H9 (cell line): ENCODE data around the gene ZSWIM5. TPM values are rescaled to one million over a fixed set of nuclear protein-coding genes. Genes with fewer than 3 reads are reported as not detected.

Experiments used
- DNase-seq: peaks from one replicate; pipeline ENCODE4 v3.0.0-alpha.2; 2017
- H2AFZ ChIP-seq: one replicate; pipeline ENCODE4 v1.6.1; 2013; ENCODE audit warnings: mild to moderate bottlenecking, low read length, control low read depth, moderate library complexity
- H2AK5ac ChIP-seq: 2 replicates; pipeline ENCODE4 v1.6.1; 2013; ENCODE audit warnings: low read length, control low read depth, mixed read lengths; ENCODE audit not compliant: insufficient read length
- H2BK120ac ChIP-seq: one replicate; pipeline ENCODE4 v1.6.1; 2013; ENCODE audit warnings: low read depth, mild to moderate bottlenecking, low read length, control low read depth, inconsistent platforms; ENCODE audit not compliant: poor library complexity, severe bottlenecking
- H2BK12ac ChIP-seq: 2 replicates; pipeline ENCODE4 v1.6.1; 2013; ENCODE audit warnings: low read length, control low read depth, mixed read lengths, low read depth; ENCODE audit not compliant: insufficient read length
- H2BK15ac ChIP-seq: 2 replicates; pipeline ENCODE4 v1.6.1; 2013; ENCODE audit warnings: low read depth, low read length, control low read depth
- H2BK20ac ChIP-seq: one replicate; pipeline ENCODE4 v1.6.1; 2013; ENCODE audit warnings: low read depth, mild to moderate bottlenecking, low read length, control low read depth, inconsistent platforms; ENCODE audit not compliant: poor library complexity, severe bottlenecking
- H2BK5ac ChIP-seq: 2 replicates; pipeline ENCODE4 v1.6.1; 2013; ENCODE audit warnings: low read length, control low read depth, mixed read lengths; ENCODE audit not compliant: insufficient read length
- H3K14ac ChIP-seq: 2 replicates; pipeline ENCODE4 v1.6.1; 2013; ENCODE audit warnings: low read length, control low read depth; ENCODE audit not compliant: insufficient read depth
- H3K18ac ChIP-seq: 2 replicates; pipeline ENCODE4 v1.6.1; 2013; ENCODE audit warnings: low read depth, mild to moderate bottlenecking, mixed read lengths, low read length, control low read depth; ENCODE audit not compliant: insufficient read length
- H3K23ac ChIP-seq: 2 replicates; pipeline ENCODE4 v1.6.1; 2013; ENCODE audit warnings: low read length, control low read depth, mixed read lengths, low read depth; ENCODE audit not compliant: insufficient read length
- H3K23me2 ChIP-seq: 2 replicates; pipeline ENCODE4 v1.6.1; 2013; ENCODE audit warnings: low read depth, mild to moderate bottlenecking, mixed read lengths, low read length, control low read depth; ENCODE audit not compliant: insufficient read length, poor library complexity, severe bottlenecking
- H3K27ac ChIP-seq: 2 replicates; pipeline ENCODE4 v1.5.1; 2013; ENCODE audit warnings: low read length, control low read depth, mixed read lengths, low read depth; ENCODE audit not compliant: insufficient read length
- H3K27me3 ChIP-seq: 2 replicates; pipeline ENCODE4 v1.6.1; 2013; ENCODE audit warnings: low read length, control low read depth, inconsistent platforms; ENCODE audit not compliant: insufficient read depth
- H3K4ac ChIP-seq: 2 replicates; pipeline ENCODE4 v1.6.1; 2013; ENCODE audit warnings: low read depth, mild to moderate bottlenecking, control low read depth, inconsistent platforms, low read length, moderate library complexity
- H3K4me1 ChIP-seq: 2 replicates; pipeline ENCODE4 v1.6.1; 2013; ENCODE audit warnings: low read length, control low read depth, inconsistent platforms; ENCODE audit not compliant: insufficient read depth
- H3K4me2 ChIP-seq: 2 replicates; pipeline ENCODE4 v1.6.1; 2013; ENCODE audit warnings: low read length, control low read depth, mixed read lengths; ENCODE audit not compliant: insufficient read length, insufficient read depth
- H3K56ac ChIP-seq: 2 replicates; pipeline ENCODE4 v1.6.1; 2013; ENCODE audit warnings: low read depth, mild to moderate bottlenecking, mixed read lengths, low read length, control low read depth; ENCODE audit not compliant: insufficient read length
- H3K79me1 ChIP-seq: 2 replicates; pipeline ENCODE4 v1.6.1; 2013; ENCODE audit warnings: low read depth, mild to moderate bottlenecking, moderate library complexity, low read length, control low read depth, inconsistent platforms; ENCODE audit not compliant: insufficient read depth, poor library complexity, severe bottlenecking
- H3K79me2 ChIP-seq: 2 replicates; pipeline ENCODE4 v1.6.1; 2013; ENCODE audit warnings: low read length, control low read depth, inconsistent platforms; ENCODE audit not compliant: insufficient read depth
- H3K9ac ChIP-seq: 2 replicates; pipeline ENCODE4 v1.6.1; 2013; ENCODE audit warnings: low read length, control low read depth, mixed read lengths; ENCODE audit not compliant: insufficient read length; ENCODE audit errors: extremely low read depth
- H3K9me3 ChIP-seq: one replicate; pipeline ENCODE4 v1.6.1; 2013; ENCODE audit warnings: low read depth, low read length, inconsistent platforms; ENCODE audit not compliant: control insufficient read depth
- H3T11ph ChIP-seq: one replicate; pipeline ENCODE4 v1.6.1; 2013; ENCODE audit warnings: mild to moderate bottlenecking, low read length, control low read depth, inconsistent platforms
- H4K20me1 ChIP-seq: one replicate; pipeline ENCODE4 v1.6.1; 2013; ENCODE audit not compliant: control insufficient read depth, insufficient read length, insufficient read depth
- H4K5ac ChIP-seq: 2 replicates; pipeline ENCODE4 v1.6.1; 2013; ENCODE audit warnings: low read depth, mild to moderate bottlenecking, mixed read lengths, low read length, control low read depth; ENCODE audit not compliant: insufficient read length
- H4K8ac ChIP-seq: replicated peaks from 2 replicates; pipeline ENCODE4 v1.6.1; 2013; ENCODE audit warnings: low read length, control low read depth, mixed read lengths, low read depth; ENCODE audit not compliant: insufficient read length
- H4K91ac ChIP-seq: 2 replicates; pipeline ENCODE4 v1.6.1; 2013; ENCODE audit warnings: low read depth, mild to moderate bottlenecking, moderate library complexity, mixed read lengths, low read length, control low read depth; ENCODE audit not compliant: insufficient read length
- H3K27ac Mint-ChIP-seq, 3 experiments: 2 replicates in 2 of 3; 3 replicates in 1 of 3; pipeline ENCODE4 v1.8.0; 2020 to 2021; ENCODE audit warnings: mixed read lengths in 3 of 3, mild to moderate bottlenecking in 1 of 3, moderate library complexity in 1 of 3
- H3K27me3 Mint-ChIP-seq: 2 replicates; pipeline ENCODE4 v1.8.0; 2021; ENCODE audit warnings: low read depth, mild to moderate bottlenecking, moderate library complexity, mixed read lengths
- H3K36me3 Mint-ChIP-seq, 3 experiments: 2 replicates in 2 of 3; 3 replicates in 1 of 3; pipeline ENCODE4 v1.8.0; 2020 to 2021; ENCODE audit warnings: low read depth in 3 of 3, mixed read lengths in 3 of 3; ENCODE audit not compliant: insufficient read depth in 1 of 3
- H3K4me1 Mint-ChIP-seq, 2 experiments: 2 replicates each; pipeline ENCODE4 v1.8.0; 2020; ENCODE audit warnings: mixed read lengths in 2 of 2
- H3K4me3 Mint-ChIP-seq, 2 experiments: 2 replicates in 1 of 2; 3 replicates in 1 of 2; pipeline ENCODE4 v1.8.0; 2020 to 2021; ENCODE audit warnings: mild to moderate bottlenecking in 2 of 2, mixed read lengths in 2 of 2, moderate library complexity in 1 of 2
- H3K9me3 Mint-ChIP-seq, 2 experiments: 2 replicates in 1 of 2; 3 replicates in 1 of 2; pipeline ENCODE4 v1.8.0; 2020; ENCODE audit warnings: mild to moderate bottlenecking in 2 of 2, mixed read lengths in 2 of 2, moderate library complexity in 1 of 2
- WGBS: extraction: QIAGEN DNeasy Blood & Tissue Kit; methylation state at CpG from one replicate; pipeline ENCODE4 v1.1.7; 2013; ENCODE audit warnings: missing lambda C conversion rate, low lambda C conversion rate, mixed read lengths; ENCODE audit not compliant: insufficient read length; ENCODE audit errors: extremely low coverage; 5-methylcytosine and 5-hydroxymethylcytosine counted together
- total RNA-seq: library from RNA; stranded (reverse); gene quantifications from 2 replicates; pipeline ENCODE4 v1.2.1, GENCODE V29; 2021
- TF ChIP-seq, protein P1 (sequence below): fragments of 200-600 bp; sonication (generic); conservative IDR thresholded peaks from 3 replicates; pipeline ENCODE4 v1.8.0; 2021; ENCODE audit warnings: antibody characterized with exemption, mild to moderate bottlenecking

ZSWIM5 gene
- total RNA-seq, 1 experiment from 2014 or later: 3.5 TPM

DNA sequence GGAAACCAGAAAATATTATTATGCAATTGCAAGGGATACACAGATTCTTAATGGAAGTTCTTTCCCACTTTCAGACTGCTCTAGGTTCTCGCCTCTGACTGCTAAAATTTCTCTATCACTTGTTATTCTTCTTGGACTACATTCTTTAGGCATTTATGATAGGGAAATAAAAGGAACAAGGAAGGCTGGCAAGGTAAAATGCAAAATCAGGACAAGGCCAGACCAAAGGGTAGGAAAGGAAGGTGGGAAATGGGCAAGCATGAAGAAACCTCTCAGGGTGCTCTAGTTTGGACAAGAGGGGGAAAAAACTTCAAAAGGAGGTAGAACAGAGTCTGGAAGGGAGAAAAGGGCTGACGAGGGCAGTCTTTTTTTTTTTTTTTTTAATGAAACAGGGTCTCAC is 168.2 kb downstream of the ZSWIM5 start:
- H3K56ac ChIP-seq: no peak overlapping the region
- H2AFZ ChIP-seq: no peak overlapping the region
- no peaks in the 10 kb centered on the region for H3K79me2 ChIP-seq
- peaks cover 2% of the 10 kb centered on the region; the same call in 1 of the 2 replicates for H3K4me1 ChIP-seq
- no CpG with 5 or more reads among the region's 2 CpGs for WGBS
- H2BK120ac ChIP-seq: no peak overlapping the region
- no peak overlapping the region for H3K27ac ChIP-seq
- H4K20me1 ChIP-seq: no peaks in the 10 kb centered on the region
- no peaks in the 10 kb centered on the region for H3K23me2 ChIP-seq
- no peaks in the 10 kb centered on the region for H3K36me3 Mint-ChIP-seq
- H3K4me1 Mint-ChIP-seq: peaks cover 6% of the 10 kb centered on the region in 2 experiments
- H2BK15ac ChIP-seq: no peak overlapping the region
- DNase-seq: no peak
- no peak overlapping the region for H4K5ac ChIP-seq
- H3K9me3 Mint-ChIP-seq: no peaks in the 10 kb centered on the region
- H2BK20ac ChIP-seq: no peak overlapping the region
- H4K91ac ChIP-seq: no peak overlapping the region
- no peak overlapping the region for H3K14ac ChIP-seq
- no peak overlapping the region for H3K27ac Mint-ChIP-seq
- H3K9ac ChIP-seq: no peak overlapping the region
- no peak overlapping the region for H2AK5ac ChIP-seq
- no peak overlapping the region for H2BK5ac ChIP-seq
- H3K23ac ChIP-seq: no peak overlapping the region
- no peak overlapping the region for H3K18ac ChIP-seq
- no peak overlapping the region for H3T11ph ChIP-seq
- no peaks in the 10 kb centered on the region for H3K27me3 Mint-ChIP-seq
- no peak overlapping the region for H3K4me3 Mint-ChIP-seq
- TF ChIP-seq, protein P1, sequence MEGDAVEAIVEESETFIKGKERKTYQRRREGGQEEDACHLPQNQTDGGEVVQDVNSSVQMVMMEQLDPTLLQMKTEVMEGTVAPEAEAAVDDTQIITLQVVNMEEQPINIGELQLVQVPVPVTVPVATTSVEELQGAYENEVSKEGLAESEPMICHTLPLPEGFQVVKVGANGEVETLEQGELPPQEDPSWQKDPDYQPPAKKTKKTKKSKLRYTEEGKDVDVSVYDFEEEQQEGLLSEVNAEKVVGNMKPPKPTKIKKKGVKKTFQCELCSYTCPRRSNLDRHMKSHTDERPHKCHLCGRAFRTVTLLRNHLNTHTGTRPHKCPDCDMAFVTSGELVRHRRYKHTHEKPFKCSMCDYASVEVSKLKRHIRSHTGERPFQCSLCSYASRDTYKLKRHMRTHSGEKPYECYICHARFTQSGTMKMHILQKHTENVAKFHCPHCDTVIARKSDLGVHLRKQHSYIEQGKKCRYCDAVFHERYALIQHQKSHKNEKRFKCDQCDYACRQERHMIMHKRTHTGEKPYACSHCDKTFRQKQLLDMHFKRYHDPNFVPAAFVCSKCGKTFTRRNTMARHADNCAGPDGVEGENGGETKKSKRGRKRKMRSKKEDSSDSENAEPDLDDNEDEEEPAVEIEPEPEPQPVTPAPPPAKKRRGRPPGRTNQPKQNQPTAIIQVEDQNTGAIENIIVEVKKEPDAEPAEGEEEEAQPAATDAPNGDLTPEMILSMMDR: no peak
- H3K4ac ChIP-seq: no peak overlapping the region
- no peak overlapping the region for H4K8ac ChIP-seq
- no peaks in the 10 kb centered on the region for H3K79me1 ChIP-seq
- H3K4me2 ChIP-seq: no peak overlapping the region
- H2BK12ac ChIP-seq: no peak overlapping the region
- H3K27me3 ChIP-seq: no peaks in the 10 kb centered on the region
- no peaks in the 10 kb centered on the region for H3K9me3 ChIP-seq
